Caki2 (cell line): ENCODE results near the gene PIGV. TPM values are rescaled to one million over a fixed set of nuclear protein-coding genes. Genes with fewer than 3 reads are reported as not detected.
A peak's percentile ranks its signal among the peaks of the same experiment; 100 is the strongest.

Experiments used
- DNase-seq: peaks from one replicate; pipeline ENCODE4 v3.0.0-alpha.2; 2015; ENCODE audit warnings: low read depth
- in situ Hi-C: cut with HindIII; loops from 2 replicates; pipeline ENCODE4 v1.10.0; 2016; ENCODE audit warnings: low sequenced_read_pairs, low pct_unique_long_range_greater_than_20kb, mixed read lengths
- total RNA-seq: library from RNA; depleted of rRNA; stranded (reverse); fragments of >200 nt; shearing (Covaris generic); gene quantifications from 2 replicates; pipeline ENCODE4 v1.2.3, GENCODE V29; 2014; ENCODE audit warnings: low replicate concordance; rRNA removed

Gene PIGV
- total RNA-seq: 14.7 and 35.1 TPM in 2 replicates

DNA sequence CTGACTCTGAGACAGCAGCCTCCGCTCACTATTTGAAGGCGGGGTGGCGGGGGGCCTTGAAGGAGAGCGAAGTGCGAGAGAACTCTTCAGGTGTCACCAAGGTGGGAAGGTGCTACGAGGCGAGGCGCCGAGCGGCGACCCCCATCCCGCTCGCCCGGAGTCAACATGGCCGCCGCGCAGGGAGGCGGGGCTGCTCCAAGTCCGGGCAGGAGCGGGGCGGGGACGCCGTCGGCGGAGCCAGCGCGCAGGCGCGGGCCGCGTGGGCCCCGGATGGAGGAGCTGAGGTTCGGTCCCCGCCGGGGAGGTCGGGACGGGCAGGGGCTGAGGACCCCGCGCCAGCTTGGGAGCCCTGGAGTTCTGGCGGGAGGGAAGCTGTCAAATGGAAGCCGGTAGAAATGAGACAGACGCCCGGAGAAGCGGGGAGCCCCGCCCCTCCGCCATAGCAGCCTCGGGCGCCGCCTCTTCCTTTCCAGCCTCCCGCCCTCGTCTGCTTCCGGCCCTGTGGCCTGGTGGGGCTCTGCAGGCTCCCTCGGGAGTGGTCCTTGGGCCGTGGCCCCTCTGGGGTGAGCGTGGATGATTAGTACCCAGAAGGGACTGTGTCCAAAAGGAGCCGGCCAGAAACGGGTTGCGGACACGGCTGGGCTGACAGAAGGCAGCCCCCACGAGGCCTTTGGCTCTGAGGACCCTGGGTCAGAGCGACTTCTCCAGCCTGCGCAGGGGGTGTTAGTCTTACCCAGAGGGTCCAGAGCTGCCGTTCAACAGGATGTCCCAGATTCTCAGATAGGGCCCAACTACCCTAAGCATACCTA is at the start of gene PIGV:
Gene PIGV, plus strand, starts transcription at position 245 of the 809 bp plus-strand sequence. CDS start 2,866 bp downstream, outside the sequence.
- in situ Hi-C loops: no loop called here
- peak; percentile 88 for DNase-seq

GRCh38 chr1:26739329-26739914 is 48.3 kb upstream of the PIGV start:
- in situ Hi-C loops: no loop called here

DNA sequence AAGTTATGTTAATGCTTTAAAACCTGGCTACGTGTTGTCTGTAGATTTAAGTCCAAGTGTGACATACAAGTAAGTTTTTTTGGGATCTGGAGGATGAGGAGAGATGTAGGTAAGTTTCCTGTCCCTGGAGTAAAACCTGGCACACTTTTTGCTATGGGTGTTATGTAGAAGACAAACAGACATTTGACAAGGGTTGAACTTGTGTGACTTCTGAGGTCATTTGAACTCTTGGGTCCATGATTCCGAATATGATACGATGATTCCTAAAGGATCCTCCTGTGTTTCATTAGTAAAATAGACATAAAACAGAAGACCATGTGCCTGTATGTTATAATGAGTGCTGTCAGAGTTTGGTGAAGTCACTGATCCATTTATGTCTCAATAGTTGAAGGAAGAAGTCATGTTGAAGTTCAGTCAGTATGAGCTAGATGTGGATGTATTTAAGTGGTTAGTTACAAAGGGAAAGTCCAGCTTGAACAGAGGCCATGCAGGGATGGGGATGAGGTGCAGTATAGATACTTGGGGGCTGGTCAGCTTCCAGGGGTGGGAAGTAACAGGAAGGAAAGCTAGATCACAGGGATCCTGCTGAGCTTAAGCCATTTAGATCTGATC is 47.6 kb upstream of the PIGV start:
- in situ Hi-C loops: no loop called here
- no peak for DNase-seq

More at GRCh38 chr1:26739329-26739914, 48.3 kb upstream of the PIGV start:
- DNase-seq: no peak

GRCh38 chr1:26740952-26741351 is 46.8 kb upstream of the PIGV start:
- DNase-seq: no peak
- in situ Hi-C loops: no loop called here

DNA sequence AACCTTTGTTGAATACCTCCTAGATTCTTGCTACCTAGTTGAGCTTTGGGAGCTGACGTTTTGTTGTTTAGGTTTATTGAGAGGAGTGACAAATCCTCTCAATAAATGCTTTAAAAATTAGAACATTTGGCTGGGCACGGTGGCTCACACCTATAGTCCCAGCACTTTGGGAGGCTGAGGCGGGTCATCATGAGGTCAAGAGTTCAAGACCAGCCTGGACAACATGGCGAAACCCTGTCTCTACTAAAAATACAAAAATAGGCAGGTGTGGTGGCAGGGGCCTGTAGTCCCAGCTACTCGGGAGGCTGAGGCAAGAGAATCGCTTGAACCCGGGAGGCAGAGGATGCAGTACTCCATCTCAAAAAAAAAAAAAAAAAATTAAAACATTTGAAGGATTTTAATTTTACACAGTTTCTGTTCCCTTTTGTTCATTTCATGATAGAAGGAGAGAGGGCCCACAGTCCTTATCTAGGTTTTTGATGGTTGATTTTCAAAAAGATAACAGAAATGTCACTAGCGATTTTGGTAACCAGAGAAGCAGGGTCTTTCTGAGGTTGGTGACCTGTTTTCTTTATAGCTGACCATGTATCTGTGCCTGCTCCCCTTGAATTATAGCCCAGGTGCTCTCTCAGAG is 44.2 kb upstream of the PIGV start:
- in situ Hi-C loops: no loop called here
- DNase-seq: no peak

- DNase-seq: no peak
- in situ Hi-C loops: no loop called here
These were observed 43.4 kb upstream of the PIGV start for GRCh38 chr1:26744075-26744959.

- in situ Hi-C loops: no loop called here
- DNase-seq: no peak
These were observed 42.6 kb upstream of the PIGV start for GRCh38 chr1:26745191-26745590.

- no peak for DNase-seq
- in situ Hi-C loops: no loop called here
These were observed 40.7 kb upstream of the PIGV start for GRCh38 chr1:26747048-26747447.

DNA sequence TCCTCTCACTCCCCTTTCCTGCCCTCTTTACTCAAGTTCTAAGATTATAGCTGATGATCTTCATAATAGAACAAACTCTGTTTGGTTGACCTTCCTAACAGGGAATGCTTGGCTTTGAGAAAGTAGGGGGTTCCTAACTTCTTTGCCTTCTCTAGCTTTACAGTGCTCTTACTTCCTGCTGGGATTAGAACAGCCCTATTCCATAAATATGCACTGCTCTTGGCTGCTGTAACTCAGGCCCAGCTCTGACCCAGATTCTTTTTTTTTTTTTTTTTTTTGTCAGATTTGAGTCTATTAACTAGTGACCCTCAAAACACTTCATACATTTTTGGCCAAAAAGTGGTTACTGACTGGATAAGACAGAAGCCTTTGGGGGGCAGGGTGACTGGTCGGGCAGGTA is 39.4 kb upstream of the PIGV start:
- no peak for DNase-seq
- in situ Hi-C loops: no loop called here

DNA sequence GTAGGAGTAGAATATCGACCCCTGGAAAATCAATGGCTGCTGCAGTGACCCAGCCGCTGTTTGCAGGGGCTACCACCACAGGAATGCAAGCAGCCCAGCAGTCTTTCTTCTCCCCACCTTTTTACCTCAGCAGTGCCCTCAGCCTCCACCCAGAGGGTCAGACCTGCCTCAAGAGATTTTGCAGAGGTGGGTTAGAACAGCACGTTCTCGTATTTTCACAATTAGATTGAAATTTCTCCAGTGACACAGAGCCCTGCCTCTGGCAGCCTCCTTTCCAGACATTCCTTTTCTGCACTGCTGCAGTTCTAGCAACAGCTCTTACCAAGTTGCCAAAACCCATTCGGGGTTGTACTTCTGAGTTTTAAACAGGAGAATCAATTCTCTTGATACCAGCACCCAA is 38.3 kb upstream of the PIGV start:
- DNase-seq: no peak
- in situ Hi-C loops: no loop called here

DNA sequence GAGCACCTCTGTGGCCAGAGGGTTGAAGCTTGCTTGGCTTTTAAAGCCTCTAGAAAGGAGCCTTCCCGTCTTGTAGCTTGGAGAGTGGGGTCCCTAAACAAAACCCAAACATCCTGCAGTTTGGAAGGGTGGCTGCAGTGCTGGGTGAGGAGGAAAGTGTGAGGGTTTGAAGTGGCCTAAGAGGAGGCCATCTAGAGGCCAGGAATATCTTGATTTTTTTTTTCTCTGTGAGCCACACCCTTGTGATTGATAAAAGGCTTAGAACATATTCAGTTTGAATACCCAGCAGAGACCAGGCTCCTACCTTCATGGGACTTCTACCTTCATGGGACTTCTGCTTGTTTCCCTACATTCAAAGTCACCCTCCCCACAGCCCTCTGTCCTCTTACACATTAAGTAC is 37.3 kb upstream of the PIGV start:
- in situ Hi-C loops: no loop called here
- DNase-seq: no peak

GRCh38 chr1:26752519-26752918 is 35.2 kb upstream of the PIGV start:
- no peak for DNase-seq
- in situ Hi-C loops: no loop called here

DNA sequence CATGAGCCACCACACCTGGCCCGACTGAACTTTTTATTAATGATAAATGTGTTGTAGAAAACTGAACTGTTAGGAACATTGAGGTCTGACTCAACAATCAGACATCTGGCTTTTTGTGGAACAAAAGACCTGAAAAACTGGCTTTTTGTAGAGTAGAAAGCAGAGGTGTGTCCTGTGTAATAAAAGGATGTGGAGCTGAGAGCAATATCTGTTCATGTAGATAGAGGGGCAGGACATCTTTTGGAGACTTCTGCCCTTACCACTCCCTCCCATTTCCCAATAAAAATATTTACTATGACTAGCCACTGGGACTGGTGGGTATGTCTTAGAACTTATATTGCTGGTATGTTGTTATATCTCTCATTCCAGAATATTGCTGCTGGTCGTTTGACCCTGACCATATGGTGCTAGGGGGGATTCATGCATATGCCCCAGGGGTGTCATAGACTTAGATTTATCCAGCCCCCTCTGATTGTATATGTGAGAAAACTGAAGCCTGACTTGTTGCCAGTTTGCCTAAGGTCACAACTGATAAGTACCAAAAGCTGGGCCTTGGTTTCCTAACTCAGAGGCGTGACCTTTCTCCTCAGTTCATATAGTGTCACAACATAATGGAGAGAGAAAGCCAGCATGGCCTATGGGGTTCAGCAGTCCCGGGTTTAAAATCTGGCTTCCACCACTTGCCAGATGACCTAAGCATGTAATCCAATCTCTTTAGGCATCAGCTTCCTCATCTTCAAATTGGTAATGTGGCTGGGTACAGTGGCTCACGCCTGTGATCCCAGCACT is 33.5 kb upstream of the PIGV start:
- no peak for DNase-seq
- in situ Hi-C loops: no loop called here

DNA sequence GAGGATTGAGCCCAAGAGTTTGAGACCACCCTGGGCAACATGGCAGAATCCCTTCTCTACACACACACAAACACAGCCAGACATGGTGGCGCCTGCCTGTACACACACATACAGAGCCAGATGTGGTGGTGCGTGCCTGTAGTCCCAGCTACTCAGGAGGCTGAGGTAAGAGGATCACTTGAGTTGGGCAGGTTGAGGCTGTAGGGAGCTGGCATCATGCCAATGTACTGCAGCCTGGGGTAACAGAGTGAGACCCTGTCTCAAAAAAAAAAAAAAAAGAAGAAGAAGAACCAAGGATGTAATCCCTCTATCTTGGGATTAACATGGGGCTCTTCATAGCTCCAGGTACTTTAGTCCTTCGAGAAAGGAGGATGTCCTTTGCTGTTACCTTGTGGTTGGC is 29.4 kb upstream of the PIGV start:
- in situ Hi-C loops: no loop called here

GRCh38 chr1:26759531-26759930 is 28.2 kb upstream of the PIGV start:
- no peak for DNase-seq
- in situ Hi-C loops: no loop called here

More for the DNA sequence above, 29.4 kb upstream of the PIGV start:
- no peak for DNase-seq

DNA sequence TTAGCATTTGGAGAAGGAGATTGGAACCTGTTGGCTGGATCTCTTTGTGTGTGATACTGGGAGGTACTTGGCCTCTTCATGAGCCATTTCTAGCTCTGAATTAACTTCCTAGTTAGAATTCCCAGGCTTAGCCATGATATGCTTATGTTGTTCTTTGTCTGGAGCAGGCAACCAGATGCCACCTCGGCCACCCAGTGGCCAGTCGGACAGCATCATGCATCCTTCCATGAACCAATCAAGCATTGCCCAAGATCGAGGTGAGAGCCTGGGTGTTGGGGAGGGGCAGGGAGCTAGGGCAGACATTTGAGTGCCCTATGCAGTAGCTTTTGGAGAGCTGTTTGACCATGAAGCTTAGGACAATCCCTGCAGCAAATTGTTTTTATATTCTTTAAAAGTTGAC is 26.5 kb upstream of the PIGV start:
- DNase-seq: no peak

GRCh38 chr1:26767714-26768113 is 20.0 kb upstream of the PIGV start:
- no peak for DNase-seq

More for the DNA sequence above, 26.5 kb upstream of the PIGV start:
- in situ Hi-C loops: no loop called here

More at GRCh38 chr1:26767714-26768113, 20.0 kb upstream of the PIGV start:
- in situ Hi-C loops: no loop called here
